ENCODE data around the gene GUCA2B.

Gene GUCA2B

GRCh38 chr1:42173961-42174735 is 20.9 kb downstream of the GUCA2B start:
- Histone ChIP-seq H3K36me3 (ENCODE audit: insufficient read depth, low read length) (peaks cover 4% of the 10 kb centered on the region), H2AFZ (ENCODE audit: low read depth, low read length) (no peak overlapping the region), H3K4me3 (ENCODE audit: low read length) (no peak overlapping the region), H3K27me3 (ENCODE audit: insufficient read depth, low read length) (no peaks in the 10 kb centered on the region), H3K9me3 (ENCODE audit: low read length) (no peaks in the 10 kb centered on the region), H3K4me1 (ENCODE audit: insufficient read depth, low read length) (no peaks in the 10 kb centered on the region)

GRCh38 chr1:42175314-42176054 is 22.3 kb downstream of the GUCA2B start:
- Histone ChIP-seq H3K36me3 (ENCODE audit: insufficient read depth, low read length) (peaks cover 15% of the 10 kb centered on the region), H3K9me3 (ENCODE audit: low read length) (no peaks in the 10 kb centered on the region), H2AFZ (ENCODE audit: low read depth, low read length) (no peak overlapping the region), H3K4me1 (ENCODE audit: insufficient read depth, low read length) (no peaks in the 10 kb centered on the region), H3K4me3 (ENCODE audit: low read length) (no peak overlapping the region), H3K27me3 (ENCODE audit: insufficient read depth, low read length) (no peaks in the 10 kb centered on the region)

- Histone ChIP-seq H3K27me3 (ENCODE audit: insufficient read depth, low read length) (no peaks in the 10 kb centered on the region), H3K4me3 (ENCODE audit: low read length) (no peak overlapping the region), H2AFZ (ENCODE audit: low read depth, low read length) (no peak overlapping the region), H3K9me3 (ENCODE audit: low read length) (no peaks in the 10 kb centered on the region), H3K4me1 (ENCODE audit: insufficient read depth, low read length) (no peaks in the 10 kb centered on the region), H3K36me3 (ENCODE audit: insufficient read depth, low read length) (peaks cover 19% of the 10 kb centered on the region)
Observed at GRCh38 chr1:42176902-42177519, 23.8 kb downstream of the GUCA2B start.

GRCh38 chr1:42177541-42177981 is 24.4 kb downstream of the GUCA2B start:
- peaks cover 19% of the 10 kb centered on the region for H3K36me3 ChIP-seq (ENCODE audit: insufficient read depth, low read length)
- no peak overlapping the region for H2AFZ ChIP-seq (ENCODE audit: low read depth, low read length)
- H3K4me3 ChIP-seq (ENCODE audit: low read length): no peak overlapping the region
- no peaks in the 10 kb centered on the region for H3K9me3 ChIP-seq (ENCODE audit: low read length)
- no peaks in the 10 kb centered on the region for H3K27me3 ChIP-seq (ENCODE audit: insufficient read depth, low read length)
- no peaks in the 10 kb centered on the region for H3K4me1 ChIP-seq (ENCODE audit: insufficient read depth, low read length)

- H3K27me3 ChIP-seq (ENCODE audit: insufficient read depth, low read length): no peaks in the 10 kb centered on the region
- no peak overlapping the region for H2AFZ ChIP-seq (ENCODE audit: low read depth, low read length)
- peaks cover 19% of the 10 kb centered on the region for H3K36me3 ChIP-seq (ENCODE audit: insufficient read depth, low read length)
- H3K9me3 ChIP-seq (ENCODE audit: low read length): no peaks in the 10 kb centered on the region
- H3K4me1 ChIP-seq (ENCODE audit: insufficient read depth, low read length): no peaks in the 10 kb centered on the region
- H3K4me3 ChIP-seq (ENCODE audit: low read length): no peak overlapping the region
Observed at GRCh38 chr1:42178249-42178648, 25.0 kb downstream of the GUCA2B start.

GRCh38 chr1:42179275-42179674 is 26.1 kb downstream of the GUCA2B start:
- peaks cover 24% of the 10 kb centered on the region for H3K36me3 ChIP-seq (ENCODE audit: insufficient read depth, low read length)
- H2AFZ ChIP-seq (ENCODE audit: low read depth, low read length): no peak overlapping the region
- H3K4me3 ChIP-seq (ENCODE audit: low read length): no peak overlapping the region
- no peaks in the 10 kb centered on the region for H3K27me3 ChIP-seq (ENCODE audit: insufficient read depth, low read length)
- H3K9me3 ChIP-seq (ENCODE audit: low read length): no peaks in the 10 kb centered on the region
- H3K4me1 ChIP-seq (ENCODE audit: insufficient read depth, low read length): no peaks in the 10 kb centered on the region

- H2AFZ ChIP-seq (ENCODE audit: low read depth, low read length): no peak overlapping the region
- no peaks in the 10 kb centered on the region for H3K27me3 ChIP-seq (ENCODE audit: insufficient read depth, low read length)
- H3K36me3 ChIP-seq (ENCODE audit: insufficient read depth, low read length): peaks cover 29% of the 10 kb centered on the region
Observed at GRCh38 chr1:42179900-42180329, 26.7 kb downstream of the GUCA2B start.

GRCh38 chr1:42181687-42182086 is 28.5 kb downstream of the GUCA2B start:
- Histone ChIP-seq H3K4me1 (ENCODE audit: insufficient read depth, low read length) (peaks cover 8% of the 10 kb centered on the region), H3K9me3 (ENCODE audit: low read length) (no peaks in the 10 kb centered on the region), H2AFZ (ENCODE audit: low read depth, low read length) (no peak overlapping the region), H3K36me3 (ENCODE audit: insufficient read depth, low read length) (peaks cover 37% of the 10 kb centered on the region), H3K27me3 (ENCODE audit: insufficient read depth, low read length) (no peaks in the 10 kb centered on the region), H3K4me3 (ENCODE audit: low read length) (no peak overlapping the region)

More at GRCh38 chr1:42179900-42180329, 26.7 kb downstream of the GUCA2B start:
- Histone ChIP-seq H3K4me3 (ENCODE audit: low read length) (no peak overlapping the region), H3K4me1 (ENCODE audit: insufficient read depth, low read length) (no peaks in the 10 kb centered on the region), H3K9me3 (ENCODE audit: low read length) (no peaks in the 10 kb centered on the region)

GRCh38 chr1:42183210-42183956 is 30.2 kb downstream of the GUCA2B start:
- H3K9me3 ChIP-seq (ENCODE audit: low read length): no peaks in the 10 kb centered on the region
- peaks cover 48% of the 10 kb centered on the region for H3K36me3 ChIP-seq (ENCODE audit: insufficient read depth, low read length)
- H3K4me1 ChIP-seq (ENCODE audit: insufficient read depth, low read length): peaks cover 8% of the 10 kb centered on the region
- no peaks in the 10 kb centered on the region for H3K27me3 ChIP-seq (ENCODE audit: insufficient read depth, low read length)
- H2AFZ ChIP-seq (ENCODE audit: low read depth, low read length): no peak overlapping the region
- no peak overlapping the region for H3K4me3 ChIP-seq (ENCODE audit: low read length)

GRCh38 chr1:42183957-42184268 is 30.7 kb downstream of the GUCA2B start:
- Histone ChIP-seq H3K36me3 (ENCODE audit: insufficient read depth, low read length) (peaks cover 53% of the 10 kb centered on the region), H3K4me1 (ENCODE audit: insufficient read depth, low read length) (peaks cover 8% of the 10 kb centered on the region), H3K4me3 (ENCODE audit: low read length) (no peak overlapping the region), H3K27me3 (ENCODE audit: insufficient read depth, low read length) (no peaks in the 10 kb centered on the region), H2AFZ (ENCODE audit: low read depth, low read length) (no peak overlapping the region), H3K9me3 (ENCODE audit: low read length) (no peaks in the 10 kb centered on the region)

GRCh38 chr1:42184616-42185015 is 31.4 kb downstream of the GUCA2B start:
- Histone ChIP-seq H3K4me1 (ENCODE audit: insufficient read depth, low read length) (peaks cover 8% of the 10 kb centered on the region), H3K36me3 (ENCODE audit: insufficient read depth, low read length) (peaks cover 55% of the 10 kb centered on the region), H3K27me3 (ENCODE audit: insufficient read depth, low read length) (no peaks in the 10 kb centered on the region), H2AFZ (ENCODE audit: low read depth, low read length) (no peak overlapping the region), H3K4me3 (ENCODE audit: low read length) (no peak overlapping the region), H3K9me3 (ENCODE audit: low read length) (no peaks in the 10 kb centered on the region)

- H3K4me1 ChIP-seq (ENCODE audit: insufficient read depth, low read length): peaks cover 8% of the 10 kb centered on the region
- peaks cover 62% of the 10 kb centered on the region for H3K36me3 ChIP-seq (ENCODE audit: insufficient read depth, low read length)
- H2AFZ ChIP-seq (ENCODE audit: low read depth, low read length): no peak overlapping the region
- no peak overlapping the region for H3K4me3 ChIP-seq (ENCODE audit: low read length)
- H3K27me3 ChIP-seq (ENCODE audit: insufficient read depth, low read length): no peaks in the 10 kb centered on the region
- no peaks in the 10 kb centered on the region for H3K9me3 ChIP-seq (ENCODE audit: low read length)
Observed at GRCh38 chr1:42186152-42186551, 32.9 kb downstream of the GUCA2B start.

Data from neuron (in vitro differentiated cells).